Motor neuron (in vitro differentiated cells): ENCODE data around the gene TRAF3IP1. TPM values are rescaled to one million over a fixed set of nuclear protein-coding genes. Genes with fewer than 3 reads are reported as not detected.
"Not testable (repeated sequence)": the region's sequence is repeated elsewhere in the genome, so short reads cannot be mapped to it uniquely, and the experiment has no call there.

Experiments
- ATAC-seq, 8 experiments: fragments of 200-7000 bp; cut with Tn5 transposase; replicated peaks in 6 of 8; 2 replicates each; pipeline ENCODE4 v1.8.0; 2021; ENCODE audit warnings: mild to moderate bottlenecking in 8 of 8, moderate library complexity in 8 of 8
- H3K27ac ChIP-seq, 2 donors: fragments of 250-450 bp; sonication (Bioruptor Pico); 2 replicates each; pipeline ENCODE4 v1.9.0; 2021; ENCODE audit warnings: antibody characterized with exemption in 2 of 2, mild to moderate bottlenecking in 2 of 2, moderate library complexity in 1 of 2
- H3K4me1 ChIP-seq, 2 donors: fragments of 250-450 bp; sonication (Bioruptor Pico); replicated peaks in 1 of 2; 2 replicates each; pipeline ENCODE4 v1.6.1; 2021; ENCODE audit warnings: antibody characterized with exemption in 2 of 2, mild to moderate bottlenecking in 2 of 2, moderate library complexity in 1 of 2
- H3K4me3 ChIP-seq, 5 donors: fragments of 250-450 bp; sonication (Bioruptor Pico); 2 replicates each; pipeline ENCODE4 v1.9.0; 2021; ENCODE audit warnings: antibody characterized with exemption in 5 of 5, mild to moderate bottlenecking in 5 of 5, moderate library complexity in 4 of 5
- WGBS, 10 experiments: fragments of 450-650 bp; shearing (Covaris generic); methylation state at CpG; one replicate each; pipeline ENCODE4 v1.0.0; 2022; 5-methylcytosine and 5-hydroxymethylcytosine counted together
- in situ Hi-C, 9 experiments: fragments of 400-800 bp; cut with MboI; loops; one replicate each; pipeline ENCODE4 v1.15.0; 2021; ENCODE audit warnings: low sequenced_read_pairs in 9 of 9, low pct_unique_long_range_greater_than_20kb in 2 of 9; ENCODE audit not compliant: unreplicated experiment in 9 of 9
- total RNA-seq, 8 experiments: library from RNA; unstranded; fragments of 300-600 nt; gene quantifications; 2 replicates each; pipeline versions ENCODE4 v1.2.3 to v1.2.4, GENCODE V29; 2022

TRAF3IP1 gene
- total RNA-seq, 8 experiments from 2014 or later: 5.3 to 16.6 (median 11.7) TPM

DNA sequence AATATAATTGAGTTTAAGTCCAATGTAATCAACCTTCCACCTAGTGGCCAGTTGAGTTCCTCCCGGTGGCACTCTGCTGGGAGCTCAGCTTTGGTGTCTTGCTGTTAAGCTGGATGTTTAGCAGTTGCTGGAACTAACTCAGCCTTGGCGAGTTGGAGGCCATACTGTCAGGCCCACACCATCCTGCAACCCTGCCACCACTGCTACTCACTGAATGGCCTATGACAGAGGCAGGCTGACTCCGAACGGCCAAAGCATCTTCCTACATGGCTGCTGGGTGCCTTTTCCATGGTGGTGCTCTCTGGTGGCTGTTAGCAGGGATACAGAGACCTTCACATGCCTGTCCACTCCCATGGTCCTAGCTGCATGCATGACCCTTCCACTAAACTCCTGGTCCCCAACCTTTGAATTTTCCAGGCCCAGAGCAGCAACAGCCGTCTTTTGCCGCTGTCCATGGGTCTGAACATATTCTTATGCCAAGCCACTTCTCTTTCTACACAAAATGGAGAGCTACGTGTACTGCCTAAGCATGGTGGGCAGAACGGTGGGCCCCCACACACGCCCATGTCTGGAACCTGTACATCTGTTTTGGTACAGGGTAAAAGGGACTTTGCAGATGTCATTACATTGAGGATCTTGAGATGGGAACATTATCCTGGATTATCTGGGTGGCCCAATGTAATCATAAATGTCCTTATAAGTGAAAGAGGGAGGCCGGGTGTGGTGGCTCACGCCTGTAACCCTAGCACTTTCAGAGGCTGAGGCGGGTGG is 15.0 kb upstream of the TRAF3IP1 start:
- H3K27ac ChIP-seq: no peak overlapping the region
- in situ Hi-C loops: no loop called here
- WGBS, 10 experiments: 36 to 100% (median 87%) methylated on average over 1 to 7 of the region's 12 CpGs; no CpG with 5 or more reads in 1 of the 10 experiments
- no peak overlapping the region for H3K4me3 ChIP-seq
- no peak for ATAC-seq
- no peaks in the 10 kb centered on the region for H3K4me1 ChIP-seq

DNA sequence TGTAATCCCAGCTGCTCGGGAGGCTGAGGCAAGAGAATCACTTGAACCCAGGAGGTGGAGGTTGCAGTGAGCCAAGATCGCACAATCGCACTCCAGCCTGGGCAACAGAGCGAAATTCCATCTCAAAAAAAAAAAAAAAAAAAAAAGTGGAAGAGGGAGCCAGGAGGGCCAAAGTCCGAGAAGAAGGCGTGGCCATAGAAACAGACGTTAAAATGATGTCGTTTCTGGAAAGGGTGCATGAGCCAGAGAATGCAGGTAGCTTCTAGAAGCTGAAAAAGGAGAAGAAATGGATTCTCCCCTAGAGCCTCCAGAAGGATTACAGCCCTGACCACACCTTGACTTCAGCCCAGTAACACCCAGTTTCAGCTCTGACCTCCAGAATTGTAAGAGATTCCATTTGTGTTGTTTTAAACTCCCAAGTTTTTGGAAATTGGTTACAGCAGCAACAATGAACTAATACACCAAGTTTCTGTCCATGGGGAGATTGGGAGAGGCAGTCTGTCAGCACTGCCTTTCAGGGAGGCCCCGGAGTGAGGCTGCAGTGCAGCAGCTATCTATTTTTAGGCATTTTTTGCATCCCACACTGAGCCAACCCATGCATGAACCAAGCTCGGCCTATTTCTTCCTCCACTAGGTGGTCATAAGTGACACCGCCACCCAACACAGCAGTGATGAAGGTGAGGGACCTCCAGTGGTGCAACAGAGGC is 14.2 kb upstream of the TRAF3IP1 start:
- ATAC-seq: peak in 2 of 8 experiments; percentile 53 to 54
- no peak overlapping the region for H3K4me3 ChIP-seq
- H3K27ac ChIP-seq: no peak overlapping the region
- in situ Hi-C loops: no loop called here
- H3K4me1 ChIP-seq: no peaks in the 10 kb centered on the region
- WGBS, 10 experiments: 32 to 96% (median 84%) methylated on average over 2 to 10 of the region's 11 CpGs

DNA sequence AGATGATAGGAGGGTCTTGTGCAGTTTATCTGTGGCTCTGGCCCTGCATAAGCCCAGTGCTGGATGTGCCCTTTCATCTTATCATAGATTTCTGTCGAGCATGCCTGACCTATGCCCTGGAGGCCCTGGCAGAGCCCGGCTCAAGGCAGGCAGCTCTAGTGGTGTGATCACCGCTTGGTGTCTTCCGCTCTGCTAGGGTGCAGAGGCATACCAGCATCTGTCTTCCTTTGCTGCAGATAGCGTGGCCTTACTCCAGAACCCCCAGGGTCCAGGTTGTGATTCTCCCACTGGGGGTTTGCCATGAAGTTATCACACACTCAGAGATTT is 13.7 kb upstream of the TRAF3IP1 start:
- H3K27ac ChIP-seq: no peak overlapping the region
- in situ Hi-C loops: no loop called here
- H3K4me1 ChIP-seq: no peaks in the 10 kb centered on the region
- no peak for ATAC-seq
- WGBS, 10 experiments: 60 to 89% (median 84%) methylated on average over 1 to 3 of the region's 5 CpGs; no CpG with 5 or more reads in 6 of the 10 experiments
- no peak overlapping the region for H3K4me3 ChIP-seq

DNA sequence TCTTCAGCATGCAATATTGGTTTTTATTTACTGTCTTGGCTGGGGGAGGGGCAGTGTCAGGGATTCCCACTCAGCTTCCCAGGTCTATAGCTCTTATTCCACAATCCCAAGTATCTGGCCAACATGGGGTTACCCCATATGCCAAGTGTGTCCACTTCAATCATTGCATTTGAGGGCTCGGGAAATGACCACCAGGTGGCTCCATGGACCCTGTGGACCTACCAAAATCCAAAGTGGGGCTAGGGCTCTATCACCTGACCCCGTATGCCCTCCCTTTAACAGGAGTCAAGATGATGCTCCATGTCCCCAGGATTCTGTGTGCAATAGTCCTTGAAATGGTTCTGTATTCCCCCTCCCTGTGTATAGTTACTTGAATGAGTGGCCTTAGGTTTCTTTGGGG is 12.1 kb upstream of the TRAF3IP1 start:
- peak in 1 of 8 experiments; percentile 38 for ATAC-seq
- in situ Hi-C loops: no loop called here
- Histone ChIP-seq H3K4me1 (no peaks in the 10 kb centered on the region), H3K27ac (no peak overlapping the region), H3K4me3 (no peak overlapping the region)
- 0 to 100% (median 60%) methylated on average over 1 of the region's 2 CpGs; no CpG with 5 or more reads in 6 of the 10 experiments for WGBS, 10 experiments

DNA sequence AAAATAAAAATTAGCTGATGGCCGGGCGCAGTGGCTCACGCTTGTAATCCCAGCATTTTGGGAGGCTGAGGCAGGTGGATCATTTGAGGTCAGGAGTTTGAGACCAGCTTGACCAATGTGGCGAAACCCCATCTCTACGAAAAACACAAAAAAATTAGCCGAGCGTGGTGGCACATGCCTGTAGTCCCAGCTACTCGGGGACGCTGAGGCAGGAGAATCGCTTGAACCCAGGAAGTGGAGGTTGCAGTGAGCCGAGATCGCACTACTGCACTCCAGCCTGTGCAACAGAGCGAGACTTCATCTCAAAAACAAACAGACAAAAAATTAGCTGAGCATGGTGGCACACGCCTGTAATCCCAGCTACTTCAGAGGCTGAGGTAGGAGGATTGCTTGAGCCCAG is 9.6 kb upstream of the TRAF3IP1 start:
- in situ Hi-C loops, ATAC-seq, H3K4me1 ChIP-seq, H3K4me3 ChIP-seq, H3K27ac ChIP-seq: not testable (repeated sequence)
- WGBS, 10 experiments: 40 to 96% (median 66%) methylated on average over 1 to 10 of the region's 14 CpGs; no CpG with 5 or more reads in 4 of the 10 experiments

DNA sequence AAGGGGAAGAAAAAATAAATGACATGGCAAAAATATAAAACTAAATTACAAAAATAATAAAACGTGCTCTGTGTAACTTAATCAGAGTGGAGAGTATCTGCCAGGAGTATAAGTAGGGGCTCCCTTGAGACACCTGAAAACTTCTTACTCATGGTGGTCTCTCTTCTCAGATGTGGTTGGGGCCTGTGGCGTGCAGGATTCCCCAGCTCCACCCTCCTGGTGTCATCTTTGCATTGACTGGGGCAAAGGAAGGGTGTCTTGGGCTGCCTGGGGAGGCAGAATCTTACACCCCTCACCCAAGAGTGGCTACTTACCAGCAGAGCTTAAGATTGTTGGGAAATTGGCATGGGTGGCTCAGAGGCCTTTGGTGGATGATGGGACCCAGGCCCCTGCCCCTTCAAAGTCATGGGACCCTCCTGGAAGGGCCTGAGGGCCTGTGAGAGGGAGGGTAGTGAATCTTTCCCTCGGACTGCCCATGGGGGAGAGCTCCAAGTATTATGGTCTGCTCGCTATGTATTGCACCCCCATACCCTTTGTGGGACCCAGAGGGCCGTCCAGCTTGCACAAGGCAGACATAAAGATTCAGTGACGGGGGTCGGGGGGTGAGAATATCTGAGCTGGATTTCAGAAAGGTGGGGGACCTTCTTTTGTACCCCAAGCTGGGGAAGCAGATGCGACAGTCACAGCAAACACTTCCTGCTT is 6.9 kb upstream of the TRAF3IP1 start:
- whole genome bisulfite sequencing, 10 experiments: 33 to 100% (median 79%) methylated on average over 1 to 6 of the region's 8 CpGs
- Histone ChIP-seq H3K4me3 (no peak overlapping the region), H3K4me1 (no peaks in the 10 kb centered on the region), H3K27ac (no peak overlapping the region)
- in situ Hi-C loops: no loop called here
- no peak for ATAC-seq

DNA sequence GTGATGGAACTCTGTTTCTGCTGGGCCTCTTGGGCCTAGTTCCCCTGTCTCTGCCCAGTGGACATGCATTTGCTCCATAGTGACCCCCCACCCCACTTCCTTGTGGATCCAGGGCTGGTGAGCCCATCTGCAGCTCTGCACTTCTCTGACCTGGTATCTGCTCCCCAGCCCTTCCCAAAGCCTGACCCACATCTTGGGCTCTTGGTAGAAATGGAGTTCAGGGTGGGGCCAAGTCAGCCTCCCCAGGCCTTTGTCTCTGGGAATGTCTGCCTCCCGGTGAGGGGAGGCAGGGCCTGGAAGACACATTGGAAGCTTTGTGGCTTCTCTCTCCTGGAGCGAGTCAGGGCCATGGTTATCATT is 6.3 kb upstream of the TRAF3IP1 start:
- ATAC-seq: no peak
- no peak overlapping the region for H3K27ac ChIP-seq
- 0 to 57% (median 38%) methylated on average over 1 to 2 of the region's 2 CpGs; no CpG with 5 or more reads in 5 of the 10 experiments for WGBS, 10 experiments
- in situ Hi-C loops: no loop called here
- H3K4me1 ChIP-seq: no peaks in the 10 kb centered on the region
- H3K4me3 ChIP-seq: no peak overlapping the region

DNA sequence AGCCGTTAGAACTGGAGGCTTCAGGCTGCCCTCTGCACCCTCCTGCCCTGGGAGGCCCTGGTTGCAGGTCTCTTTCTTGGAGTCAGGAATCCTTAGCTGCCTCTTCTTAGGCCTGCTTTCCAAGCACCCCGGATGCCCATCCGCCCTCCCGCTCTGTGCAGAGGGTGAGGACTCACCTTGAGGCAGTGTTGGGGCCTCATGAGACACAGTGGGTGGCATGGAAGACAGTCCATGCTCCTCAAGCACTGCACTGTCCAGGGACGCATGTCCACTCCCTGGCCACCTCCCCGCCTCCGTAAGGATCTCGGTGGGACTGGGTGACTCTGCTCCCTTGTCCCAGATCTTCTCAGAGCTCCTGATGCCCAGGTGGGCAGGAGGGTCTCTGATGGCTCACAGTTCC is 5.7 kb upstream of the TRAF3IP1 start:
- H3K27ac ChIP-seq: no peak overlapping the region
- peak in 1 of 8 experiments; percentile 12 for ATAC-seq
- H3K4me3 ChIP-seq: no peak overlapping the region
- in situ Hi-C loops: no loop called here
- peaks cover 0 to 2% of the 10 kb centered on the region in 2 donors for H3K4me1 ChIP-seq
- 18 to 88% (median 60%) methylated on average over 1 to 5 of the region's 8 CpGs; no CpG with 5 or more reads in 4 of the 10 experiments for WGBS, 10 experiments

DNA sequence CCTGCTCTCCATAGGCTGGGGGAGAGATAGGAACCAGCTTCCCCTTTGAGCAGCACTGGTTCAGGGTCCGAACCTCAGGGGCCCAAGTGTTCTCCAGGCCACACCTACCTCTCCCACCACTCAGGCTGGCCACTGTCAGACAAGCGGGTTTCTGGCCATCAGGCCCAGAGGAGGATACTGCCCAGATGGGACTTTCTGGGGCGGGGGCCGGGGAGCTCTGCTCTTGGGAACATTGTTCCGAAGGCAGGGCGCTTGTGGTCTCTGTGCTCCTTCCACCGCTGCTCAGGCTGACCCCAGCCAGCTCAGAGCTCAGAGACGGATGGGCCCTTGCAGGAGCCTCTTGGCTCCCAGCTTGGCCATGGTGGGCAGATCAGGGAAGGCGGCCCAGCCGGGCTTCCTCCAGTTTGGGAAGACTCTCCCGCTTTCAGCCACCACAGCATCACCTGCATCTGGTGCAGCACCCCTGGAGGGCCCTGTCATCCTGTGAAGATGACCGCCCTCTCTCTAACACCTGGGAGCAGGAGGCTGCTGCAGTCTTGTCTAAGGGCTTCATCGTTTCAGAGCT is 5.2 kb upstream of the TRAF3IP1 start:
- 20 to 100% (median 76%) methylated on average over 1 to 4 of the region's 13 CpGs; no CpG with 5 or more reads in 4 of the 10 experiments for WGBS, 10 experiments
- no peak overlapping the region for H3K27ac ChIP-seq
- in situ Hi-C loops: no loop called here
- H3K4me3 ChIP-seq: no peak overlapping the region
- no peak for ATAC-seq
- peaks cover 0 to 4% of the 10 kb centered on the region in 2 donors for H3K4me1 ChIP-seq

DNA sequence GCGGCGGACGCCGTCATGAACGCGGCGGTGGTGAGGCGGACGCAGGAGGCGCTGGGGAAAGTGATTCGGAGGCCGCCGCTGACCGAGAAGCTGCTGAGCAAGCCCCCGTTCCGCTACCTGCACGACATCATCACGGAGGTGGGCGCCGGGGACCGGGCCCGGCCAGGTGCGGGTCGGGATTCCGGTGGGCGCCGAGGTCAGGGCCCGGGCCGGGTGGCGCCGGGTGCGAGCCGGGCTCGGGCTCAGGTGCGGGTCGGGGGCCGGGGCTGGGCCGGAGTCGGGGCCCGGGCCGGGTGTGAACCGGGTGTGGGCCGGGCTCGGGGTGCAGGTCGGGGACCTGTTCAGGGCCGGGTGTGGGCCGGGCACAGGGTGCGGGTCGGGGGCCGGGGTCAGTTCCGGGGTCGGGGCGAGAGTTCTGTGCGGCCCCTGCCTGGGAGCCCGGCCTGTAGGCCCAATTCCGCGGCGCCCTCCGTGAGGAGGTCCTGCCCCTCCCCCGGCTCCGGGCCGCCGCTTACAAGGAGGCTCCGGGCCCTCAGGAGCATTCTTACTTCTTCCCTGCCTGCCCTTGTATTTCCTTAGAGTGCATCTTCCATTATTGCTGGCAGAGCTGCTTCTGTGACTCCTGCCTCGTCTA is 447 bp downstream of the TRAF3IP1 start:
- H3K27ac ChIP-seq: no peak overlapping the region
- H3K4me1 ChIP-seq: peaks cover 7 to 10% of the 10 kb centered on the region in 2 donors
- peak in 7 of 8 experiments; percentile 17 to 27 (median 20) for ATAC-seq
- in situ Hi-C loops: no loop called here
- peak overlapping the region; percentile 67 to 90 (median 82) for H3K4me3 ChIP-seq
- 0% methylated on average over 1 to 5 of the region's 65 CpGs; no CpG with 5 or more reads in 7 of the 10 experiments for WGBS, 10 experiments

DNA sequence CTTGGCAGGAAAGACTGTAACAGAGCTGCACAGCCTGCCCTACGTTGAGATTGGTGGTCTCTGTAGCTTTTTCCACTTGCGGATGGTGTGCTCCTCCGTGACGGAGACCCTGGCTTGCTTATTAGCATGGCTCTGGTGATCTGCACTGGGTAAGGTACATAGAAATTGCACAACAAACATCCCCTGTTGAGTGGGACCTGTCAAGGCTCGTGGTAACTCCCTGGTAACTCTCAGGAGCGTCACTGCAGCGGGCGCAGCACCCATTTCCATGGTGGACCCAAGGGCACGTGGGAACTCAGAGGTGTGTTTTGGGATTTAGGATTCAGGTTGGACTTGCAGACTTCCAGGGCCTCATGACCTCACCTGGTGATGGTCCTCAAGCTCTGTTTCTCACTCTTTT is 1.1 kb downstream of the TRAF3IP1 start:
- WGBS, 10 experiments: 24 to 73% (median 55%) methylated on average over 1 to 6 of the region's 9 CpGs; no CpG with 5 or more reads in 3 of the 10 experiments
- H3K27ac ChIP-seq: no peak overlapping the region

DNA sequence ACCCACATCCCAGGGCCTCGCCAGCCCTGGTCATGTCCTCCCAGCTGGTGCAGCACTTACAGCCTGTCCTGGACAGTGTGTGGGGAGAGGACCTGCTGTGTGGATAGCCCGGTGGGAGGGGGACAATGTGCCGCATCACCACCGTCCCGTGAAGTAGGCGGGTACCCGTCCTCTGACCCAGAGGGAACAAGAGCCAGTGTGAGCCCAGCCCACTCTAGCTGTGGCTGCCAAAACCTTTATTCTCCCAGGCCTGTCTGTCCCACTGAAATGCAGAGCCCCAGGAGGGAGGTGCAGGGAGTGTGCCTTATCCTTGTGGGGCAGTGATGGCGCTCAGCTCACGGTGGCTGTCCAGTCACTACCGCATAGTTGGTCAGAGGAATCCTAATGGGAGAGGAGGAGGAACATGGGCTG is 1.7 kb downstream of the TRAF3IP1 start:
- Histone ChIP-seq H3K27ac (no peak overlapping the region), H3K4me3 (no peak overlapping the region), H3K4me1 (peaks cover 7 to 10% of the 10 kb centered on the region in 2 donors)
- in situ Hi-C loops: no loop called here
- WGBS, 10 experiments: 60 to 100% (median 93%) methylated on average over 1 to 3 of the region's 10 CpGs; no CpG with 5 or more reads in 6 of the 10 experiments
- peak in 1 of 8 experiments; percentile 2 for ATAC-seq

More for the DNA sequence above, 1.1 kb downstream of the TRAF3IP1 start:
- H3K4me3 ChIP-seq: peak overlapping the region; percentile 67 to 90 (median 82)
- no peak for ATAC-seq
- H3K4me1 ChIP-seq: peaks cover 7 to 10% of the 10 kb centered on the region in 2 donors
- in situ Hi-C loops: no loop called here
